H9 (cell line): ENCODE data around the gene ZNF341. TPM values are rescaled to one million over a fixed set of nuclear protein-coding genes. Genes with fewer than 3 reads are reported as not detected.
"Not testable (repeated sequence)": the region's sequence is repeated elsewhere in the genome, so short reads cannot be mapped to it uniquely, and the experiment has no call there.

Experiments used
- DNase-seq: peaks from one replicate; pipeline ENCODE4 v3.0.0-alpha.2; 2017
- H2AFZ ChIP-seq: one replicate; pipeline ENCODE4 v1.6.1; 2013; ENCODE audit warnings: mild to moderate bottlenecking, low read length, control low read depth, moderate library complexity
- H2AK5ac ChIP-seq: 2 replicates; pipeline ENCODE4 v1.6.1; 2013; ENCODE audit warnings: low read length, control low read depth, mixed read lengths; ENCODE audit not compliant: insufficient read length
- H2BK120ac ChIP-seq: one replicate; pipeline ENCODE4 v1.6.1; 2013; ENCODE audit warnings: low read depth, mild to moderate bottlenecking, low read length, control low read depth, inconsistent platforms; ENCODE audit not compliant: poor library complexity, severe bottlenecking
- H2BK12ac ChIP-seq: 2 replicates; pipeline ENCODE4 v1.6.1; 2013; ENCODE audit warnings: low read length, control low read depth, mixed read lengths, low read depth; ENCODE audit not compliant: insufficient read length
- H2BK15ac ChIP-seq: 2 replicates; pipeline ENCODE4 v1.6.1; 2013; ENCODE audit warnings: low read depth, low read length, control low read depth
- H2BK20ac ChIP-seq: one replicate; pipeline ENCODE4 v1.6.1; 2013; ENCODE audit warnings: low read depth, mild to moderate bottlenecking, low read length, control low read depth, inconsistent platforms; ENCODE audit not compliant: poor library complexity, severe bottlenecking
- H2BK5ac ChIP-seq: 2 replicates; pipeline ENCODE4 v1.6.1; 2013; ENCODE audit warnings: low read length, control low read depth, mixed read lengths; ENCODE audit not compliant: insufficient read length
- H3K14ac ChIP-seq: 2 replicates; pipeline ENCODE4 v1.6.1; 2013; ENCODE audit warnings: low read length, control low read depth; ENCODE audit not compliant: insufficient read depth
- H3K18ac ChIP-seq: 2 replicates; pipeline ENCODE4 v1.6.1; 2013; ENCODE audit warnings: low read depth, mild to moderate bottlenecking, mixed read lengths, low read length, control low read depth; ENCODE audit not compliant: insufficient read length
- H3K23ac ChIP-seq: 2 replicates; pipeline ENCODE4 v1.6.1; 2013; ENCODE audit warnings: low read length, control low read depth, mixed read lengths, low read depth; ENCODE audit not compliant: insufficient read length
- H3K23me2 ChIP-seq: 2 replicates; pipeline ENCODE4 v1.6.1; 2013; ENCODE audit warnings: low read depth, mild to moderate bottlenecking, mixed read lengths, low read length, control low read depth; ENCODE audit not compliant: insufficient read length, poor library complexity, severe bottlenecking
- H3K27ac ChIP-seq: 2 replicates; pipeline ENCODE4 v1.5.1; 2013; ENCODE audit warnings: low read length, control low read depth, mixed read lengths, low read depth; ENCODE audit not compliant: insufficient read length
- H3K27me3 ChIP-seq: 2 replicates; pipeline ENCODE4 v1.6.1; 2013; ENCODE audit warnings: low read length, control low read depth, inconsistent platforms; ENCODE audit not compliant: insufficient read depth
- H3K4ac ChIP-seq: 2 replicates; pipeline ENCODE4 v1.6.1; 2013; ENCODE audit warnings: low read depth, mild to moderate bottlenecking, control low read depth, inconsistent platforms, low read length, moderate library complexity
- H3K4me1 ChIP-seq: 2 replicates; pipeline ENCODE4 v1.6.1; 2013; ENCODE audit warnings: low read length, control low read depth, inconsistent platforms; ENCODE audit not compliant: insufficient read depth
- H3K4me2 ChIP-seq: 2 replicates; pipeline ENCODE4 v1.6.1; 2013; ENCODE audit warnings: low read length, control low read depth, mixed read lengths; ENCODE audit not compliant: insufficient read length, insufficient read depth
- H3K56ac ChIP-seq: 2 replicates; pipeline ENCODE4 v1.6.1; 2013; ENCODE audit warnings: low read depth, mild to moderate bottlenecking, mixed read lengths, low read length, control low read depth; ENCODE audit not compliant: insufficient read length
- H3K79me1 ChIP-seq: 2 replicates; pipeline ENCODE4 v1.6.1; 2013; ENCODE audit warnings: low read depth, mild to moderate bottlenecking, moderate library complexity, low read length, control low read depth, inconsistent platforms; ENCODE audit not compliant: insufficient read depth, poor library complexity, severe bottlenecking
- H3K79me2 ChIP-seq: 2 replicates; pipeline ENCODE4 v1.6.1; 2013; ENCODE audit warnings: low read length, control low read depth, inconsistent platforms; ENCODE audit not compliant: insufficient read depth
- H3K9ac ChIP-seq: 2 replicates; pipeline ENCODE4 v1.6.1; 2013; ENCODE audit warnings: low read length, control low read depth, mixed read lengths; ENCODE audit not compliant: insufficient read length; ENCODE audit errors: extremely low read depth
- H3K9me3 ChIP-seq: one replicate; pipeline ENCODE4 v1.6.1; 2013; ENCODE audit warnings: low read depth, low read length, inconsistent platforms; ENCODE audit not compliant: control insufficient read depth
- H3T11ph ChIP-seq: one replicate; pipeline ENCODE4 v1.6.1; 2013; ENCODE audit warnings: mild to moderate bottlenecking, low read length, control low read depth, inconsistent platforms
- H4K20me1 ChIP-seq: one replicate; pipeline ENCODE4 v1.6.1; 2013; ENCODE audit not compliant: control insufficient read depth, insufficient read length, insufficient read depth
- H4K5ac ChIP-seq: 2 replicates; pipeline ENCODE4 v1.6.1; 2013; ENCODE audit warnings: low read depth, mild to moderate bottlenecking, mixed read lengths, low read length, control low read depth; ENCODE audit not compliant: insufficient read length
- H4K8ac ChIP-seq: replicated peaks from 2 replicates; pipeline ENCODE4 v1.6.1; 2013; ENCODE audit warnings: low read length, control low read depth, mixed read lengths, low read depth; ENCODE audit not compliant: insufficient read length
- H4K91ac ChIP-seq: 2 replicates; pipeline ENCODE4 v1.6.1; 2013; ENCODE audit warnings: low read depth, mild to moderate bottlenecking, moderate library complexity, mixed read lengths, low read length, control low read depth; ENCODE audit not compliant: insufficient read length
- H3K27ac Mint-ChIP-seq, 3 experiments: 2 replicates in 2 of 3; 3 replicates in 1 of 3; pipeline ENCODE4 v1.8.0; 2020 to 2021; ENCODE audit warnings: mixed read lengths in 3 of 3, mild to moderate bottlenecking in 1 of 3, moderate library complexity in 1 of 3
- H3K27me3 Mint-ChIP-seq: 2 replicates; pipeline ENCODE4 v1.8.0; 2021; ENCODE audit warnings: low read depth, mild to moderate bottlenecking, moderate library complexity, mixed read lengths
- H3K36me3 Mint-ChIP-seq, 3 experiments: 2 replicates in 2 of 3; 3 replicates in 1 of 3; pipeline ENCODE4 v1.8.0; 2020 to 2021; ENCODE audit warnings: low read depth in 3 of 3, mixed read lengths in 3 of 3; ENCODE audit not compliant: insufficient read depth in 1 of 3
- H3K4me1 Mint-ChIP-seq, 2 experiments: 2 replicates each; pipeline ENCODE4 v1.8.0; 2020; ENCODE audit warnings: mixed read lengths in 2 of 2
- H3K4me3 Mint-ChIP-seq, 2 experiments: 2 replicates in 1 of 2; 3 replicates in 1 of 2; pipeline ENCODE4 v1.8.0; 2020 to 2021; ENCODE audit warnings: mild to moderate bottlenecking in 2 of 2, mixed read lengths in 2 of 2, moderate library complexity in 1 of 2
- H3K9me3 Mint-ChIP-seq, 2 experiments: 2 replicates in 1 of 2; 3 replicates in 1 of 2; pipeline ENCODE4 v1.8.0; 2020; ENCODE audit warnings: mild to moderate bottlenecking in 2 of 2, mixed read lengths in 2 of 2, moderate library complexity in 1 of 2
- WGBS: extraction: QIAGEN DNeasy Blood & Tissue Kit; methylation state at CpG from one replicate; pipeline ENCODE4 v1.1.7; 2013; ENCODE audit warnings: missing lambda C conversion rate, low lambda C conversion rate, mixed read lengths; ENCODE audit not compliant: insufficient read length; ENCODE audit errors: extremely low coverage; 5-methylcytosine and 5-hydroxymethylcytosine counted together
- total RNA-seq: library from RNA; stranded (reverse); gene quantifications from 2 replicates; pipeline ENCODE4 v1.2.1, GENCODE V29; 2021

The ZNF341 gene
- total RNA-seq, 1 experiment from 2014 or later: 5.2 TPM

DNA sequence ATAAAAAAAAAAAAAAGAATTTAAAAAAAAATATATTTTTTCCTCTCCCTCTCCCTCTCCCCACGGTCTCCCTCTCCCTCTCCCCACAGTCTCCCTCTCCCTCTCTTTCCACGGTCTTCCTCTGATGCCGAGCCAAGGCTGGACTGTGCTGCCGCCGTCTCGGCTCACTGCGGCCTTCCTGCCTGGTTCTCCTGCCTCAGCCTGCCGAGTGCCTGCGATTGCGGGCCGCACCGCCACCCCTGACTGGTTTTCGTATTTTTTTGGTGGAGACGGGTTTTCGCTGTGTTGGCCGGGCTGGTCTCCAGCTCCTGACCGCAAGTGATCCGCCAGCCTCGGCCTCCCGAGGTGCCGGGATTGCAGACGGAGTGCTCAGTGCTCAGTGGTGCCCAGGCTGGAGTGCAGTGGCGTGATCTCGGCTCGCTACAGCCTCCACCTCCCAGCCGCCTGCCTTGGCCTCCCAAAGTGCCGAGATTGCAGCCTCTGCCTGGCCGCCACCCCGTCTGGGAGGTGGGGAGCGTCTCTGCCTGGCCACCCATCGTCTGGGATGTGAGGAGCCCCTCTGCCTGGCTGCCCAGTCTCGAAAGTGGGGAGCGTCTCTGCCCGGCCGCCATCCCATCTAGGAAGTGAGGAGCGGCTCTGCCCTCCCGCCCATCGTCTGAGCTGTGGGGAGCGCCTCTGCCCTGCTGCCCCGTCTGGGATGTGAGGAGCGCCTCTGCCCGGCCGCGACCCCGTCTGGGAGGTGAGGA lies 30.9 kb upstream of the ZNF341 start:
- not testable (repeated sequence) for H3K79me1 ChIP-seq, H2AFZ ChIP-seq, H2BK12ac ChIP-seq, H3K79me2 ChIP-seq, H2AK5ac ChIP-seq, DNase-seq, H3K27ac Mint-ChIP-seq, H4K20me1 ChIP-seq, H4K5ac ChIP-seq, H3K9me3 ChIP-seq, H3K18ac ChIP-seq, H2BK5ac ChIP-seq, H3K23ac ChIP-seq, H3K56ac ChIP-seq, H3K4ac ChIP-seq, H3K4me2 ChIP-seq, H3K23me2 ChIP-seq, H2BK120ac ChIP-seq, H3K4me3 Mint-ChIP-seq, H3K14ac ChIP-seq, H3T11ph ChIP-seq, H3K9ac ChIP-seq, H4K8ac ChIP-seq, H3K4me1 ChIP-seq, H2BK15ac ChIP-seq, H4K91ac ChIP-seq, H3K27me3 ChIP-seq, H3K27ac ChIP-seq, H2BK20ac ChIP-seq, H3K4me1 Mint-ChIP-seq
- Mint-ChIP-seq H3K9me3 (peaks cover 26 to 36% of the 10 kb centered on the region in 2 experiments), H3K36me3 (peaks cover 10 to 27% (median 14%) of the 10 kb centered on the region in 3 experiments), H3K27me3 (peaks cover 16% of the 10 kb centered on the region)
- WGBS: no CpG with 5 or more reads among the region's 45 CpGs
